ENCODE data around the gene MACROD2.

The MACROD2 gene

DNA sequence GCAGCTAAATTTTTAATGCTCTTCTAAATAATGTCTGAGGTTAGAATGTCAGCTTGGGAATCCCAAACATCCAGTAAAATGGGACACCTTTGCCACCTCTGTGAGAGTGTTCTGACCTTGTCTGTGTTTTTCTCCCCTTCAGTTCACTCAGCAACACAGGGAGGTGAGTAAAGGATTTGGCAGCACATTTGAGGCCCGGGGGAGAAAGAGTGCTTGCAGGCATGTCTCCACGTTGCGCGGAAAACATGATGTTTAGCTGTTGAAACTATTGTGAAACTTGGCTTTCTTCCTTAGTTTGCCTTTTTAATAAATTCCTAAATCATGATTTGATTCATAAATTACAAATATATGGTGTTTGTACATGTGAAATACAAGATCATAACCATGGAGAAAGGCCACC, 1049.9 kb downstream of the MACROD2 start:
- no peak for TF ChIP-seq CTCF (IDR thresholded peaks at IDR 0.05; ENCODE audit: extremely low read depth, missing control alignments)
- no peak for DNase-seq (ENCODE audit: low spot score)

- no peak for TF ChIP-seq CTCF (IDR thresholded peaks at IDR 0.05; ENCODE audit: extremely low read depth, missing control alignments)
- no peak for DNase-seq (ENCODE audit: low spot score)
These were observed 1051.7 kb downstream of the MACROD2 start for GRCh38 chr20:15047042-15047441.

DNA sequence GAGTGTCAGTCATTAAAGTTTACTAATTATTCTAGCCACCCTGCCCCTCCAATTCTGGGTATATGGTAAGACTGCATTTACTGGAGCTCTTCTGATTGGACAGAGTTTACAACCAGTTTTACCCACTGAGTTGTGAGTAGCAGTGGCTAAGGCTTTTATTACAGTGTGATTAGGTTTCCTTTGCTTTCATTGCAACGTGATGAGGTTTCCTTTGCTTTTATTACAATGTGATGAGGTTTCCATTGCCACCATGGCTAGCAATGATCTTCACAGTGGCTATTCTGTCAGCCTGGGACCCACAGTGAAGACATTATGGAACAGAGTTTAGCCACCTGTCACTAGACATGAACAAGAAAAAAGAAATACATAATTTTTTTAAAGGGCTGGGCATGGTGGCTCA, 1052.3 kb downstream of the MACROD2 start:
- DNase-seq (ENCODE audit: low spot score) = no peak
- TF ChIP-seq CTCF (IDR thresholded peaks at IDR 0.05; ENCODE audit: extremely low read depth, missing control alignments) = no peak

- DNase-seq (ENCODE audit: low spot score) = no peak
These were observed 1060.9 kb downstream of the MACROD2 start for GRCh38 chr20:15056246-15056645.

DNA sequence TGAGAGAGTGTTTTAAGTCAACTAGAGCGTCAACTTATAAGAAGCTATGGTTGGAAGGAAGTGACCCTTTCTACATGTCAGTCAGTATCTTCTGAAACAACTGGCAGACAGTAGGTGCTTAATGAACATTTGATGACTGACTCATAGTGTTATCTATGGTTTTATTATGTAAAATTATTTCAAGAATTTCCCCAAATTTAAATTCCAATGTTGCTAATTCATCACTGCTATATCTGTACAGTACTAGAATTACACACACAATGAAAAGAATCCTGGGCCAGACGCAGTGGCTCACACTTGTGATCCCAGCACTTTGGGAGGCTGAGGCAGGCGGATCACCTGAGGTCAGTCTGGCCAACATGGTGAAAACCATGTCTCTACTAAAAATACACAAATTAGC, 1063.5 kb downstream of the MACROD2 start:
- DNase-seq (ENCODE audit: low spot score) = no peak
- TF ChIP-seq CTCF (IDR thresholded peaks at IDR 0.05; ENCODE audit: extremely low read depth, missing control alignments) = no peak

More at GRCh38 chr20:15056246-15056645, 1060.9 kb downstream of the MACROD2 start:
- TF ChIP-seq CTCF (IDR thresholded peaks at IDR 0.05; ENCODE audit: extremely low read depth, missing control alignments) = no peak

GRCh38 chr20:15059438-15059837, 1064.1 kb downstream of the MACROD2 start:
- no peak for DNase-seq (ENCODE audit: low spot score)
- TF ChIP-seq CTCF (IDR thresholded peaks at IDR 0.05; ENCODE audit: extremely low read depth, missing control alignments) = no peak

GRCh38 chr20:15060265-15061060, 1065.1 kb downstream of the MACROD2 start:
- DNase-seq (ENCODE audit: low spot score) = no peak
- no peak for TF ChIP-seq CTCF (IDR thresholded peaks at IDR 0.05; ENCODE audit: extremely low read depth, missing control alignments)
